ENCODE results near the gene RHOD. TPM values are rescaled to one million over a fixed set of nuclear protein-coding genes. Genes with fewer than 3 reads are reported as not detected.

Gene RHOD
- total and polyA plus RNA-seq, 7 donors: 9.7 to 56.5 (median 20.9) TPM

DNA sequence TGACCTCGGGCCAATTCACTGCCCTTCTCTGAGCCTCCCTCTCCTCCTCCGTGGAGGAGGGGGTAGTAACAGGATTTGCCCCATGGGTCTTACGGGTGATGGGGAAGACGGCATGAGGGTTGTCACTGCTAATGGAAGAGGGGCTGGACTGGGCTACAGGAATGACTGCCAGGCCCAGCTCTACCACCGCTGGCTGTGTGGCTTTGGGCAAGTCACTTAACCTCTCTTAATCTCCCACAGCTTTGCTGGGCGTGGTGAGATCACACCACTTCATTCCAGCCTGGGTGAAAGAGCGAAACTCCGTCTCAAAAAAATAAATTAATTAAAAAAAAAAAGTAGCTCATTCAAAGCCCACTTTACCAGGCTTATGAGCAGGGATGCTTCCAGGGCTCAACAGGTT lies 30.9 kb upstream of the RHOD start:
- WGBS, 3 donors: 81 to 84% (median 82%) methylated on average over 8 of the region's 8 CpGs
- TF ChIP-seq, protein P1, sequence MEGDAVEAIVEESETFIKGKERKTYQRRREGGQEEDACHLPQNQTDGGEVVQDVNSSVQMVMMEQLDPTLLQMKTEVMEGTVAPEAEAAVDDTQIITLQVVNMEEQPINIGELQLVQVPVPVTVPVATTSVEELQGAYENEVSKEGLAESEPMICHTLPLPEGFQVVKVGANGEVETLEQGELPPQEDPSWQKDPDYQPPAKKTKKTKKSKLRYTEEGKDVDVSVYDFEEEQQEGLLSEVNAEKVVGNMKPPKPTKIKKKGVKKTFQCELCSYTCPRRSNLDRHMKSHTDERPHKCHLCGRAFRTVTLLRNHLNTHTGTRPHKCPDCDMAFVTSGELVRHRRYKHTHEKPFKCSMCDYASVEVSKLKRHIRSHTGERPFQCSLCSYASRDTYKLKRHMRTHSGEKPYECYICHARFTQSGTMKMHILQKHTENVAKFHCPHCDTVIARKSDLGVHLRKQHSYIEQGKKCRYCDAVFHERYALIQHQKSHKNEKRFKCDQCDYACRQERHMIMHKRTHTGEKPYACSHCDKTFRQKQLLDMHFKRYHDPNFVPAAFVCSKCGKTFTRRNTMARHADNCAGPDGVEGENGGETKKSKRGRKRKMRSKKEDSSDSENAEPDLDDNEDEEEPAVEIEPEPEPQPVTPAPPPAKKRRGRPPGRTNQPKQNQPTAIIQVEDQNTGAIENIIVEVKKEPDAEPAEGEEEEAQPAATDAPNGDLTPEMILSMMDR (IDR thresholded peaks at IDR 0.05): no peak
- peaks cover 0 to 11% (median 0%) of the 10 kb centered on the region in 3 donors for H3K27me3 ChIP-seq (ENCODE audit: insufficient read depth in 3 of 3, low read length in 2 of 3)

DNA sequence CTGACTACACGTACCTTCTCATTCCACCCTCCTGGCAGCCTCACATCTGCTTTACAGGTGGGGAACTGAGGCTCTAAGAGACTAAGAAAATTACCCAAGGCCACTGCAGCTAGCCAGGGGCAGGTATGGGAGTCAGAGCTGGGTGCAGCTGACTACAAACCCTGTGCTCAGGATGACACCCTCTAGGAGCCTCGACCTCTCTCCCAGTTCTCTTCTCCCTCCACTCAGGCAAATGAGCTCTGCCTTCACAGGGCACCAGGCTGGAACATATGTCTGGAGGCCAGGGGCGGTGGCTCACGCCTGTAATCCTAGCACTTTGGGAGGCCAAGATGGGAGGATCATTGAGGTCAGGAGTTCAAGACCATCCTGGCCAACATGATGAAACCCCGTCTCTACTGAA lies 29.7 kb upstream of the RHOD start:
- TF ChIP-seq, protein P1 (IDR thresholded peaks at IDR 0.05): no peak
- H3K4me1 ChIP-seq: peaks cover 7% of the 10 kb centered on the region

More for the DNA sequence above, 30.9 kb upstream of the RHOD start:
- ATAC-seq: no peak
- intact Hi-C loops (cut with DNase I): no loop called here
- no peaks in the 10 kb centered on the region for H3K9me3 ChIP-seq
- no peak overlapping the region for H3K4me3 ChIP-seq
- no peak for DNase-seq
- no peaks in the 10 kb centered on the region for H3K36me3 ChIP-seq (ENCODE audit: insufficient read depth in 1 of 2, low read depth in 1 of 2)
- no peak overlapping the region for H3K27ac ChIP-seq
- peaks cover 7% of the 10 kb centered on the region for H3K4me1 ChIP-seq

DNA sequence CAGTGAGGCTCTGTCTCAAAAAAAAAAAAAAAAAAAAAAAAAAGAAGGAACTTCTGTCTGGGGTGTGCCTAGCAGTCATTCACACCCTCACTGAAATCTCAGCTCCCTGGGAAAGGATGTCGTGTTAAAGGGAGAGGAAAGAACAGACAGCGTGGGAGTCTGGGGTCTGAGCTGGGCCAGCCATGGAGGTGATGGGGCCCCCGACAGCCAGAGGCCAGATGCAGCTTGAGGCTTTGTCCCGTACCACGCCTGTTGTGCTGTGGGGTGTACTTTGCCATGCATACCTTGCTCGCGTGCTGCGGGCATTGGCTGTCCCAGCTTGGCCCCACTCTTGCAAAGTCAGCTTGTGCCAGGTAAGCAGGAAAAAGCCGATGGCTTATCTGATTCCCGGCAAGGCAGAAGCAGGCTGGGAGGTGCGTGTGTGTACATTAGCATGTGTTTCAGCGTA lies 29.1 kb upstream of the RHOD start:
- ATAC-seq (no peak), DNase-seq (no peak)
- Histone ChIP-seq H3K36me3 (ENCODE audit: insufficient read depth in 1 of 2, low read depth in 1 of 2) (no peaks in the 10 kb centered on the region), H3K27me3 (ENCODE audit: insufficient read depth in 3 of 3, low read length in 2 of 3) (peaks cover 0 to 11% (median 0%) of the 10 kb centered on the region in 3 donors), H3K4me1 (peaks cover 4% of the 10 kb centered on the region), H3K4me3 (no peak overlapping the region), H3K9me3 (no peaks in the 10 kb centered on the region), H3K27ac (no peak overlapping the region)
- WGBS, 3 donors: 80 to 88% (median 86%) methylated on average over 12 of the region's 12 CpGs
- TF ChIP-seq, protein P1 (IDR thresholded peaks at IDR 0.05): no peak
- intact Hi-C loops (cut with DNase I): no loop called here

More for the DNA sequence above, 29.7 kb upstream of the RHOD start:
- DNase-seq: no peak
- H3K27me3 ChIP-seq (ENCODE audit: insufficient read depth in 3 of 3, low read length in 2 of 3): peaks cover 0 to 11% (median 0%) of the 10 kb centered on the region in 3 donors
- ATAC-seq: no peak
- H3K27ac ChIP-seq: no peak overlapping the region
- 88 to 94% (median 91%) methylated on average over 5 of the region's 5 CpGs for WGBS, 3 donors
- no peak overlapping the region for H3K4me3 ChIP-seq
- no peaks in the 10 kb centered on the region for H3K36me3 ChIP-seq (ENCODE audit: insufficient read depth in 1 of 2, low read depth in 1 of 2)
- intact Hi-C loops (cut with DNase I): no loop called here
- H3K9me3 ChIP-seq: no peaks in the 10 kb centered on the region

DNA sequence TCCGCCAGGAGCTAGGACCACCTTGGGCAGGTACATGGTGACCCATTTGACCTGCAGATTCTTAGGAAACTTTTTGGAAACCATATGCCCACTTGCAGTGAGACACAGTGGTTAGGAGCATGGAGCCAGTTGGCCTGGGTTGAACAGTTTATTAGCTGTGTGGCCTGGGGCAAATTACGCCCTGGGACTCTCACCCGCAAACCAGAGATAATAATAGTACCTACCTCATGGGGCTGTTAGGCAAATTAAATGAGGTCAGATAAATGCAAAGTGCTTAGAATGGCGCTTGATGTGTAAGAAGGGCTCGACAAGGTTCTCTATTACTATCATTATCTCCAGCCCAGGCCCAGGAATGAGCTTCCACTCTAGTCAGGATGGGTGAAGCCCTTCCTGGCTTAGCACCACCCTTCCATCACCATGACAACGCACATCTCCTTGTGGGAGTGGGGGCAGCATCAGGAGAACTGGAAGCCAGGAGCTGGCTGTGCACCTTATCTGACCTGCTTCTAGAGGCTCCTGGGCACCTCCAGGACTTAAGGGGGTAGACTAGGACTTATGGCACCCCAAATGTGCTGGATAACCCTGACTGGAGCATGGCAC lies 28.6 kb upstream of the RHOD start:
- Histone ChIP-seq H3K4me3 (no peak overlapping the region), H3K36me3 (ENCODE audit: insufficient read depth in 1 of 2, low read depth in 1 of 2) (no peaks in the 10 kb centered on the region), H3K4me1 (no peaks in the 10 kb centered on the region), H3K27me3 (ENCODE audit: insufficient read depth in 3 of 3, low read length in 2 of 3) (peaks cover 0 to 11% (median 0%) of the 10 kb centered on the region in 3 donors), H3K27ac (no peak overlapping the region), H3K9me3 (no peaks in the 10 kb centered on the region)
- intact Hi-C loops (cut with DNase I): no loop called here
- no peak for ATAC-seq
- no peak for DNase-seq
- TF ChIP-seq, protein P1 (IDR thresholded peaks at IDR 0.05): no peak
- WGBS, 3 donors: 81 to 91% (median 89%) methylated on average over 6 of the region's 6 CpGs

DNA sequence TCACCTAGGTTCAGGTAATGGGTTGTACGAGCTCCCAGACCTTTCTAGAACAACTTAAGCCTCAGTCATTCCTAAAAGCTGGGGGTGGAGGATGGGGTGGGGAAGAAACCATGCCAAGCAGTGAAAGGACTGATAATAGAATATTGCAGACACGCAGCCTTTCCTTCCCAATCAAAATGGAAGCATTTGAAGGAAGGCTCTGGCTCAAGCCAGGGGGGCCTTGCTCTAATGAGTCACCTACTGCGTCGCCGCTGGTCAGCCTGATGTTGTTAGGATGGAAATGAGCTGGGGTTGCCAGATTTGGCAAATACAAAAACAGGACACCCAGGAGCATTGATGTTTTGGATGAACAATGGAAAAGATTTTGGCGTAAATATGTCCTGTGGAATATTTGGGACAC lies 27.5 kb upstream of the RHOD start:
- Histone ChIP-seq H3K36me3 (ENCODE audit: insufficient read depth in 1 of 2, low read depth in 1 of 2) (no peaks in the 10 kb centered on the region), H3K4me3 (no peak overlapping the region), H3K9me3 (no peaks in the 10 kb centered on the region), H3K27me3 (ENCODE audit: insufficient read depth in 3 of 3, low read length in 2 of 3) (peaks cover 0 to 4% (median 0%) of the 10 kb centered on the region in 3 donors), H3K27ac (no peak overlapping the region), H3K4me1 (no peaks in the 10 kb centered on the region)
- 74 to 80% (median 77%) methylated on average over 6 of the region's 6 CpGs for WGBS, 3 donors
- DNase-seq (no peak), ATAC-seq (no peak)
- TF ChIP-seq, protein P1 (IDR thresholded peaks at IDR 0.05): no peak
- intact Hi-C loops (cut with DNase I): no loop called here

All from psoas muscle (tissue), 8 donors.